Activated naive CD4-positive, alpha-beta T cell treated with anti-CD3 and anti-CD28 coated beads, Interleukin-2, amount 50 U/mL, for 24 hours (primary cell): ENCODE data around the gene VPS37D.
"Not testable (repeated sequence)": the region's sequence is repeated elsewhere in the genome, so short reads cannot be mapped to it uniquely, and the experiment has no call there.

ENCODE experiments used
- H3K27ac Mint-ChIP-seq: one replicate; pipeline ENCODE4 v1.8.0; 2021; ENCODE audit warnings: mild to moderate bottlenecking, mixed read lengths
- H3K27me3 Mint-ChIP-seq: one replicate; pipeline ENCODE4 v1.8.0; 2021; ENCODE audit warnings: mixed read lengths
- H3K36me3 Mint-ChIP-seq: one replicate; pipeline ENCODE4 v1.8.0; 2021; ENCODE audit warnings: mixed read lengths
- H3K4me1 Mint-ChIP-seq: one replicate; pipeline ENCODE4 v1.8.0; 2021; ENCODE audit warnings: mixed read lengths
- H3K4me3 Mint-ChIP-seq: one replicate; pipeline ENCODE4 v1.8.0; 2021; ENCODE audit warnings: mild to moderate bottlenecking, mixed read lengths
- H3K9me3 Mint-ChIP-seq: one replicate; pipeline ENCODE4 v1.8.0; 2021; ENCODE audit warnings: mixed read lengths

Gene VPS37D

DNA sequence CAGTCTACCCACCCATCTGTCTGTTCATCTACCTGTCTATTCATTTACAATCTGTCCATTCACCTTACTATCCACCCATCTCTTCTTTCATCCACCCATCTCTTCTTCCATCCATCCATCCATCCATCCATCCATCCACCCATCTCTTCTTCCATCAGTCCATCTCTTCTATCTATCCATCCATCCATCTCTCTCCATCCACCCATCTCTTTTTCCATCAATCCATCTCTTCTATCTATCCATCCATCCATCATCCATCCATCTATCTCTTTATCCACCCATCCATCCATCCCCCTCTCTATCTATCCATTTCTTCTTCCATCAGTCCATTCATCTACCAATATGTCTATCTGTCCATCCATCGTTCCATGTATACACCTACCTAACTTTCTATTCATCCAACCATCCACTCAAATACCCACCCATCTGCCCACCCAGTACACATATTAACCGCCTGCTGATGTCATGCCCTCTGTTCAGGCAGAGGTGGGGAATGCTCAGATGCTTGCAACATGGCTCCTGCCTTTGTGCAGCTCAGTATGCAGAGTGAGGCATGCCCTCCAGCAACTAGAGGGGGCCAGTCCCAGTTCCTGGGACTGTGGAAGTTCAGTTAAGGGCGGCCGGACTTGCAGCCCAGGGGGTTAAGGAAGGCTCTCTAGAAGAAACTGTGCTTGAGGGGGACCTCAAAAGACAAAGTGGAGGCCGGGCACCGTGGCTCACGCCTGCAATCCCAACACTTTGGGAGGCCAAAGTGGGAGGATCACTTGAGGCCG lies 32.0 kb upstream of the VPS37D start:
- no peaks in the 10 kb centered on the region for H3K36me3 Mint-ChIP-seq
- peaks cover 13% of the 10 kb centered on the region for H3K27me3 Mint-ChIP-seq
- no peaks in the 10 kb centered on the region for H3K9me3 Mint-ChIP-seq
- H3K4me3 Mint-ChIP-seq, result no peak overlapping the region
- no peaks in the 10 kb centered on the region for H3K4me1 Mint-ChIP-seq
- H3K27ac Mint-ChIP-seq, result no peak overlapping the region

DNA sequence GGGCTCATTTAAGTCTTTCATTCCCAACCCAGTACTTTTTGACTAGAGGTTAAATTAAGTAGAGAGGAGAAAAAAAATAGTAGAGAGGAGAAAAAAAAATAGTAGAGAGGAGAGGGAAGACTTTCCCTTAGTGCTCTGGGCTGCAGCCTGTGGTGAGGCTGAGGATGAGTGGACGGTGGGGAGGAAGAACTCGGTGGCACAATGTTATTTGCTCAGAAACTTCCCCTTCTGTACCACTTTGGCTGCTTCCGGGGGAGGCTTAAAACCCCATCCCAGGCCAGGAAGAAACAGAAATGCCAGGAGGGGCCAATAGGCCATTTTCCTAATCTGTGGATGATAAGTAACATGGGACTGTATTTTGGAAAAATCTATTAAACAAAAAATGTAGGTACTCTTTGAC lies 28.7 kb upstream of the VPS37D start:
- no peaks in the 10 kb centered on the region for H3K4me1 Mint-ChIP-seq
- H3K27ac Mint-ChIP-seq, result no peak overlapping the region
- H3K36me3 Mint-ChIP-seq, result no peaks in the 10 kb centered on the region
- H3K9me3 Mint-ChIP-seq, result no peaks in the 10 kb centered on the region
- no peak overlapping the region for H3K4me3 Mint-ChIP-seq
- H3K27me3 Mint-ChIP-seq, result peaks cover 10% of the 10 kb centered on the region

DNA sequence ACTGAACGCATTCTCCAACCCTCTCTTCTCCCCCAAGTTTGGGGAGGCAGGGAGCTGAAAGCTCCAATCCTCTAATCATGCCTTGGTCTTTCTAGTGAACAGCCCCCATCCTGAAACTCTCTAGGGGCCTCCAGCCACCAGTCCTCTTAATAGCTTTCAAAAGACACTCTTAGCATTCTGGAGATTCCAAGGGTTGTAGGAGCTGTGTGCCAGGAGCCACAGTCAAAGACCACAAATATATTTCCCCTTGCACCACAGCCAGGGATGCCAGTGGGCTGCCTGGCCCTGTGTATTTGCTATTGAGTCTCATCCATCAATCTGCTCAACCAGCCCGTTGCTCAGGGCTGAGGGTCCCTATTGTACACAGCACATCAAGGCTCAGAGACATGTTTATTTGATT lies 24.8 kb upstream of the VPS37D start:
- H3K27ac Mint-ChIP-seq, result no peak overlapping the region
- no peak overlapping the region for H3K4me3 Mint-ChIP-seq
- H3K27me3 Mint-ChIP-seq, result peaks cover 9% of the 10 kb centered on the region
- H3K9me3 Mint-ChIP-seq, result no peaks in the 10 kb centered on the region
- no peaks in the 10 kb centered on the region for H3K4me1 Mint-ChIP-seq
- H3K36me3 Mint-ChIP-seq, result no peaks in the 10 kb centered on the region

DNA sequence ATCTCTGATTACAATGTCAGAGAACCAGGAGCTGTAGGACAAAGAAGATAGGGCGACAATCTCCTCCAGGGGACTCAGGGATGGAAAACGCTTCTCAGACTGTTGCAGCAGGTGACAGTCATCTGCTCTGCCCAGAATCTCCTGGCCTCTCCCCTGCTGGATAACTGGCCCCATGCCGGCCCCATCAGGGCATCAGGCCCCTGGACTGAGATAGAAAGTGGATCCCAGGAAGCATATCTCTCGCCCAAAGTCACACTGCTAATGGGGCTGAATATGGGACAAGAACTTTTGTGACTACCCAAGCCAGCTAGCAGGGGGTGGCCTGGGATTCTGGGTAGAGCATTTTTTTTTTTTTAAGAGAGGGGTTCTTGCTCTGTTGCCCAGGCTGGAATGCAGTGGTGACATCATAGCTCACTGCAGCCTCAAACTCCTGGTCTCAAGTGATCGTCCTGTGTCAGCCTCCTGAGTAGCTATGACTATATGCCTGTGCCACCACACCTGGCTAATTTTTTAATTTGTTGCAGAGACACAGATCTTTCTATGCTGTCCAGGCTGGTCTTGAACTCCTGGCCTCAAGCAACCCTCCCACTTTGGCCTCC lies 22.8 kb upstream of the VPS37D start:
- Mint-ChIP-seq H3K27ac (no peak overlapping the region), H3K4me3 (no peak overlapping the region), H3K36me3 (peaks cover 2% of the 10 kb centered on the region), H3K27me3 (peaks cover 22% of the 10 kb centered on the region), H3K9me3 (no peaks in the 10 kb centered on the region), H3K4me1 (peaks cover 12% of the 10 kb centered on the region)

DNA sequence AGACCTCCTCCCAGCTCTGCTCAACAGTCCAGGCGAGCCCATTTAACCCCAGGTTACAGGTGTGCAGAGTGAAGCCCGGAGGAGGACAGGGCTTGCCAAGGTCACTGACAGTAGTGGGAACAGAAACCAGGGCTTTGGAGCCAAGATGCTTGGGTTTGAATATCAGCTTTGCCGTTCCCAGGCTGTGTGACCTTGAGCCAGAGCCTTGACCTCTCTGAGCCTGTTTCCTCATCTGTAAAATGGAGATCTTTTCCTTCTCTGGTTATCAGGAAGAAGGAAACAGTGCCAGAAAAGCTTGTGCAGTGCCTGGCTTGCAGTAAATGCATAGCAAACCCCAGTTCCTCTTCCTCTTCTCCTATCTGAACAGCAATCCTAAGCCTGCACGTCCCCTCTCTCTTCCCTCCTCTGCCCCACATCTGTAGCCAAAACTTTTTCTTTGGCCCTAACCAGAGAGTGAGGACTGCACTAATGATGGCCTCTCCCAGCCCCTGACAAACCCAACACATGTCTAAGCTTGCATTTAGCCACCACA lies 21.9 kb upstream of the VPS37D start:
- Mint-ChIP-seq H3K9me3 (no peaks in the 10 kb centered on the region), H3K27me3 (peaks cover 28% of the 10 kb centered on the region), H3K27ac (no peak overlapping the region), H3K36me3 (peaks cover 2% of the 10 kb centered on the region), H3K4me1 (peaks cover 12% of the 10 kb centered on the region), H3K4me3 (no peak overlapping the region)

DNA sequence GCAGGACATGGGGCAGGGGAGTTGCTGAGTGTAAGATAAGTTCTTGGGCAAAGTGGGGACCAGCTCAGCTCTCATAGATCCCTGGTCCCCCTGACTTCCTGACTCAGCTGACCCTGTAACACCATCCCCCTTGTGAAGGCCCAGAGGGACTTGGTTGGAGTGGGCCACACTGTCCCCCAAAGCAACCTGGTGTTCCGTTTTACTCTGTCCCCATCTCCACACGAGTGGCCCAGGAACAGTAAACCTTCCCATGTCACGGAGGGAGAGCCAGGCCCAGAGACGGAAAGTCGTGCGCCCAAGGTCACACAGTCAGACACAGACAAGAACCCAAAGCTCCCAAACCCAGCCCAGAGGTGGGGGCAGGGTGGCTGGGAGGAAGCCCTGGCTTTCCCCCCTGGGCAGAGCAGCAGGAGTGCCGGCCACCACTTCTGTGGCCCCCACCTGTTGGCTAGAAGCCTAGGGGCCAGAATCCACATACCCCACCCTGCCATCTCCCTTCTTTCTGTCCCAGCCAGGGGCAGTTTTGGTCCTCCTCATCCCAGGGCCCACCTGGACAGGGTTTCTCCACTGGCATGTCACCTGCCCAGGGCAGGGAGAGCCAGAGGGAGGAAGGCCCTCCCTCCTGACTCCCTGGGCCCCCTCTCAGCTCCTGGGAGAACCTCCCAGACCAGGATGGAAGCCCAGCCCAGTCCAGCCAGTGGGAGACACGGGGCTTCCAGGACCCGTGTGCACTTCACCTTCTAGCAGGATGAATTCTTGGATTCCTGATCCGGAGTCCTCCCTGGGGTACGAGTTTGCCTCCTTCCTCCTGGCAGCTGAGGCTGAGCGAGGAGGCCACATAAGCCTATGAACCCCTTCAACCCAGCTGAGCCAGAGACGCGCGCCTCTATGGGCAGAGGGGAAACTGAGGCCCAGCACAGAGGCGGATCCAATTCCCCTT lies 20.6 kb upstream of the VPS37D start:
- no peak overlapping the region for H3K4me3 Mint-ChIP-seq
- peaks cover 34% of the 10 kb centered on the region for H3K27me3 Mint-ChIP-seq
- peaks cover 12% of the 10 kb centered on the region for H3K4me1 Mint-ChIP-seq
- H3K36me3 Mint-ChIP-seq, result peaks cover 2% of the 10 kb centered on the region
- no peak overlapping the region for H3K27ac Mint-ChIP-seq
- H3K9me3 Mint-ChIP-seq, result no peaks in the 10 kb centered on the region

DNA sequence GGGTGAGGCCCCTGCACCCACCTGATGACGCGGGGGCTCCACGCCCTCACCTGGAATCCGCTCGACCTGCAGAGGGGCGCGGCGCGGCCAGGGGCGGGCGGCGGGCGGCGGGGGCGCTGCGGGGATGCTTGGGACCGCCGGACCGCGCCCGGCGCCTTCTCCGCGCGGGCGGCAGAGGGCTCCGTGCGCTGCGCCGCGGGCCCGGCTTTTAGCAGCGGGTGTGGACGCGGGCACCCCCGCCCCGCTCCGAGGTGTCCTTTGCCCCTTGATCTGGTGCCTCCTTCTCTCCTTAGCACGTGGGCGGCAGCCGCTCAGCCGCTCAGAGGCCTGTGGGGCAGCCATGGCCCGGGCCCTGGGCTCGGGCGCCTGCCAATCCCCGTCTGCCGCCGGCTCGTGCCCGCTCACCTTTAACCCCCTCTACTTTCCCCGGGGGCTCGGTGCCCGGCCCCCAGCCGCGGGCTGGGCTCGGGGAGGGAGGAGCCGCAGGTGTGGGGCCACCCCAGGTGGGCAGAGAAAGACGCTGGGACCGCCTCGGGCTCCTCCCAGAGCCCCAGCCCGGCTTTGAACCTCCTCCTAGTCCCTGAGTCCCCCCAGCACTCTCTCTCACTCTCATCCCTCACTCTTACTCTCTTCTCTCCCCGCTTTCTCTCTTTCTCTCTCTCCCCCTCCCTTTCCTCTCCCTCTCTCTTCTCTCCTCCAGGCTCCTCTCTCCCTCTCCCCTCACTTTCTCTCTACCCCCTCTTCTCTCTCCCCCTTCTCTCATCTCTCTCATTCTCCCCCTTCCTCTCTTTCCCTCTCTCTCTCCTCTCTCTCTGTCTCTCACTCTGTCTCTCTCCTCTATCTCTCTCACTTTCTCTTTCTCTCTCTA lies 19.7 kb upstream of the VPS37D start:
- Mint-ChIP-seq H3K9me3 (no peaks in the 10 kb centered on the region), H3K4me1 (peaks cover 12% of the 10 kb centered on the region), H3K36me3 (peaks cover 2% of the 10 kb centered on the region), H3K27ac (no peak overlapping the region), H3K4me3 (peak overlapping the region; percentile 67), H3K27me3 (peaks cover 38% of the 10 kb centered on the region)

DNA sequence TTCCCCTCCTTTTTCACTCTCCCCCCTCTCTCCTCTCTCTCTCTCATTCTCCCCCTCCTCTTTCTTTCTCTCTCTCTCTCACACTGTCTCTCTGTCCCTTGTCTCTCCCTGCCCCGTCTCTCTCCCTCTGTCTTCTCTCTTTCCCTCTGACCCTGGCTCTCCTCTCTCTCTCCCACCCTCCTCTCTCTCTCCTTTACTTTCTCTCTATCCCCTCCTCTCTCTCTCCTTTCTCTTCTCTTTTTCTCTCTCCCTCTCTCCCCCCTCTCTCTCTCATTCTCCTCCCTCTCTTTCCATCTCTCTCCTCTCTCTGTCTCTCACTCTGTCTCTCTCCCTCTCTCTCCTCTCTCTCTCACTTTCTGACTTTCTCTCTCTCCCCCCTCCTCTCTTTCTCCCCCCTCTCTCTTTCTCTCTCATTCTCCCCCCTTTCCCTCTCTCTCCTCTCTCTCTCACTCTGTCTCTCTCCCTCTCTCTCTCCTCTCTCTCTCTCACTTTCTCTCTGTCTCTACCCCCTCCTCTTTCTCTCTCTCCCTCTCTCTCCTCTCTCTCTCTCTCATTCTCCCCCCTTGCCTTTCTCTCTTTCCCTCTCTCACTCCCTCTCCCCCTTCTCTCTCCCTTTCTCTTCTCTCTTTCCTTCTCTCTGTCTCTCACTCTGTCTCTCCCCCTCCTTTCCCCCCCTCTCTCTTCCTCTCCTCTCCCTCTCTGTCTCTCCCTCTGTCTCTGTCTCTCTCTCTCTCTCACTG lies 18.9 kb upstream of the VPS37D start:
- H3K4me1 Mint-ChIP-seq, result peaks cover 12% of the 10 kb centered on the region
- peak overlapping the region; percentile 67 for H3K4me3 Mint-ChIP-seq
- no peak overlapping the region for H3K27ac Mint-ChIP-seq
- peaks cover 37% of the 10 kb centered on the region for H3K27me3 Mint-ChIP-seq
- peaks cover 2% of the 10 kb centered on the region for H3K36me3 Mint-ChIP-seq
- no peaks in the 10 kb centered on the region for H3K9me3 Mint-ChIP-seq

DNA sequence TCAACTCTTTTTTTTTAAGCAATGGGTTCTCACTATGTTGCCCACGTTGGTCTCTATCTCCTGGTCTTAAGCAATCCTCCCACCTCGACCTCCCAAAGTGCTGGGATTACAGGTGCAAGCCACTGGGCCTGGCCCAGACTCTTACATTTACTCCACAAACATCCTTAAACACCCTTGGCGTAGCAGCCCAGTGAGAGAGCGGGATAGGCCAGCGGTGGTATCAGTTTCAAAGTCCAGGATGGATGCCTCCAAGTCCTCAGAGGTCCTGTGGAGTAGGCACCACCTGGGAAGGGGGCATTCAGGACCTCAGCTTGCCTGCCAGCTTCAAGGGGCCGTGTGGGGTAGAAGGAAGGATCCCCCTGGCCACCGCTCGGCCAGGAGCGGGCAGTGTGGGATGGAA lies 18.1 kb upstream of the VPS37D start:
- Mint-ChIP-seq H3K36me3 (peaks cover 2% of the 10 kb centered on the region), H3K9me3 (no peaks in the 10 kb centered on the region), H3K27me3 (peaks cover 37% of the 10 kb centered on the region), H3K4me1 (peaks cover 12% of the 10 kb centered on the region), H3K27ac (no peak overlapping the region), H3K4me3 (no peak overlapping the region)

DNA sequence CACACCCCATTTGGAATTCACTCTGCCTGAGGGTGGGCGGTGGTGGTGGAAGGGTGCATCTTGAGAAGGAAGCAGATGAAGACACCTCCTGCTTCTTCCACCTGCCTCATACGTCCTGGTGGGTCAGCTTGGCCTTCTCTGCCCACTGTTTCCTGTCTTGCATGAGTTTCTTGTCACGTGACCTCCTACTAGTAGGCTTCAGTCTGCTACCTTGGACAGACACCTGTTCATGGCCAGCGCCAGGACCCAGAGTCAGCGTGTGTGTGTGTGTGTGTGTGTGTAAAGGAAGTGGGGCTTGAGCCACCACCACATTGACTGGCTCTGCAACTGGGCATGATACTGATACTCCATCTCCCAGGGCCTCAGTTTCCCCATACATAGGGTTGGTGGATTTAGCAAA lies 17.1 kb upstream of the VPS37D start:
- Mint-ChIP-seq H3K27me3 (peaks cover 41% of the 10 kb centered on the region), H3K9me3 (no peaks in the 10 kb centered on the region), H3K36me3 (peaks cover 2% of the 10 kb centered on the region), H3K4me3 (no peak overlapping the region), H3K4me1 (peaks cover 12% of the 10 kb centered on the region), H3K27ac (peak overlapping the region; percentile 24)

DNA sequence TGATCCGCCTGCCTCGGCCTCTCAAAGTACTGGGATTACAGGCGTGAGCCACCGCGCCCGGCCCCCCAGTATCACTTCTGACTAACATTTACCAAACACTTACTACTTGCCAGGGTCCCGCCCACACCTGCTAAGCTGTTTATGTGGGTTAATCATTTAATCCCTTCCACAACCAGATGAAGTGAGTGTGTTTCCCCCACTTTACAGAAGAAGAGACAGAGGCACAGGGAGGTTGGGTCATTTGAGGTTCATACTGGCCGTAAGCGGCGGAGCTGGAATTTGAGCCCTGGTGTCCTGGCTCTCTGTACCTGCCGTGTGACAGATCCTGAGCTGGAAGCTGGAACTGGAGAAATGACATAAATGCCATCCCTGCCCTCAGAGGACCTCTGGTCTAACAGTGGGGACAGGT lies 15.1 kb upstream of the VPS37D start:
- Mint-ChIP-seq H3K4me1 (peaks cover 12% of the 10 kb centered on the region), H3K27ac (no peak overlapping the region), H3K9me3 (no peaks in the 10 kb centered on the region), H3K36me3 (peaks cover 2% of the 10 kb centered on the region), H3K4me3 (no peak overlapping the region), H3K27me3 (peaks cover 35% of the 10 kb centered on the region)

DNA sequence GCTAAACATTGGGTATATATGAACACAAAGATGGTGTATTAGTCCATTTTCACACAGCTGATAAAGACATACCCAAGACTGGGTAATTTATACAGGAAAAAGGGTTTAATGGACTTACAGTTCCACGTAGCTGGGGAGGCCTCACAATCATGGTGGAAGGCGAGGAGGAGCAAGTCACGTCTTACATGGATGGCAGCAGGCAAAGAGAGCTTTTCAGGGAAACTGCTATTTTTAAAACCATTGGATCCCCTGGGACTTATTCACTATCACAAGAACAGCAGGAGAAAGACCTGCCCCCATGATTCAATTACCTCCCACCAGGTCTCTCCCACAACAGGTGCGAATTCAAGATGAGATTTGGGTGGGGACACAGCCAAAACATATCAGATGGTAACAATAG lies 12.3 kb upstream of the VPS37D start:
- H3K4me1 Mint-ChIP-seq, H3K36me3 Mint-ChIP-seq, H3K27ac Mint-ChIP-seq, H3K4me3 Mint-ChIP-seq, H3K9me3 Mint-ChIP-seq: not testable (repeated sequence)
- peaks cover 18% of the 10 kb centered on the region for H3K27me3 Mint-ChIP-seq

DNA sequence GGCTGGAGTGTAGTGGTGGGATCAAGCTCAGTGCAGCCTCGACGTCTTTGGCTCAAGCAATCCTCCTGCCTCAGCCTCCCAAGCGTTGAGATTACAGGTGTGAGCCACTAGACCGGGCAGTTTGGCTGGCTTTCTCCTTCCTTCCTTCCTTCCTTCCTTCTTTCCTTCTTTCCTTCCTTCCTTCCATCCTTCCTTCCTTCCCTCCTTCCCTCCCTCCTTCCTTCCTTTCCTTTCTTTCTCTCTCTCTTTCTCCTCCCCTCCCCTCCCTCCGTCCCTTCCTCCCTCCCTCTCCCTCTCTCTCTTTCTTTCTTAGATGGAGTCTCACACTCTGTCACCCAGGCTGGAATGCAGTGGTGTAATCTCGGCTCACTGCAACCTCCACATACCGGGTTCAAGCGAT lies 7.6 kb upstream of the VPS37D start:
- H3K4me3 Mint-ChIP-seq, result no peak overlapping the region
- H3K27me3 Mint-ChIP-seq, result peaks cover 16% of the 10 kb centered on the region
- H3K9me3 Mint-ChIP-seq, result no peaks in the 10 kb centered on the region
- H3K27ac Mint-ChIP-seq, result no peak overlapping the region
- H3K36me3 Mint-ChIP-seq, result no peaks in the 10 kb centered on the region
- no peaks in the 10 kb centered on the region for H3K4me1 Mint-ChIP-seq

DNA sequence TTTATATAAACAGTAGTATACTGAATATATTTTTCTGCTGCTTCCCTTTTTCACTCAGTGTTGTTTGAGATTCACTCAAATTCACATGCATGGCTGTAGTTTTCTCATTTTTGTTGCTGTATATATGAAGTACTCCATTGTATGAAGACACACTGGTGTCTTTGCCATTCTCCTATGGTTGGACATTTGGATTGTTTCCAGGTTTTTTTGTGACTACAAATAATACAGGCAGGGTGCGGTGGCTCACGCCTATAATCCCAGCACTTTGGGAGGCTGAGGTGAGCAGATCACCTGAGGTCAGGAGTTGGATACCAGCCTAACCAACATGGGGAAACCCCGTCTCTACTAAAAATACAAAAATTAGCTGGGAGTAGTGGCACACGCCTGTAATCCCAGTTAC lies 7.0 kb upstream of the VPS37D start:
- peaks cover 14% of the 10 kb centered on the region for H3K27me3 Mint-ChIP-seq
- not testable (repeated sequence) for H3K9me3 Mint-ChIP-seq, H3K4me1 Mint-ChIP-seq, H3K36me3 Mint-ChIP-seq, H3K27ac Mint-ChIP-seq, H3K4me3 Mint-ChIP-seq
